ENCODE results near the gene KRT84. TPM values are rescaled to one million over a fixed set of nuclear protein-coding genes. Genes with fewer than 3 reads are reported as not detected.

The KRT84 gene
- total RNA-seq, 1 donor, result not detected

DNA sequence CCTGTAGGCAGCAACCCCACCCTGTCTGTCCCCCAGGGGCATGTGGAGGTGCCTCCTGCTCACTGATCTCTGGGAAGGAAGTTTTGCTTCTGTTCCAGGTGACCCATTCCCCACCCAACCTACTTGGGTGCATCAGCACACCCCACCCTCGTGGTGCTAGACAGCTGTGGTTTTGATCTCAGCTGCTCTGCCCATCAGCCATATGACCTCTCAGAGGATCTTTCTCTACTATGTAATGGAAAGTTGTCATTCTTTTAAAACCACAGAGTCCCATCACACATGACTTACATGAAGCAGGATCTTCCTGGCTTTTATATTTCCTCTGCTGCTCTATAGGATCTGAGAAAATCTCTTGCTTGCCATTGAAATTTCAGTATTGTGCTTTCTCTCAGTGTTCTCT is 34.2 kb upstream of the KRT84 start:
- H4K20me1 ChIP-seq (ENCODE audit: insufficient read depth, low read length), result no peaks in the 10 kb centered on the region
- H3K36me3 ChIP-seq (ENCODE audit: insufficient read depth, low read length), result no peaks in the 10 kb centered on the region
- no peaks in the 10 kb centered on the region for H3K9me3 ChIP-seq (ENCODE audit: low read depth, low read length)
- TF ChIP-seq, protein P1, sequence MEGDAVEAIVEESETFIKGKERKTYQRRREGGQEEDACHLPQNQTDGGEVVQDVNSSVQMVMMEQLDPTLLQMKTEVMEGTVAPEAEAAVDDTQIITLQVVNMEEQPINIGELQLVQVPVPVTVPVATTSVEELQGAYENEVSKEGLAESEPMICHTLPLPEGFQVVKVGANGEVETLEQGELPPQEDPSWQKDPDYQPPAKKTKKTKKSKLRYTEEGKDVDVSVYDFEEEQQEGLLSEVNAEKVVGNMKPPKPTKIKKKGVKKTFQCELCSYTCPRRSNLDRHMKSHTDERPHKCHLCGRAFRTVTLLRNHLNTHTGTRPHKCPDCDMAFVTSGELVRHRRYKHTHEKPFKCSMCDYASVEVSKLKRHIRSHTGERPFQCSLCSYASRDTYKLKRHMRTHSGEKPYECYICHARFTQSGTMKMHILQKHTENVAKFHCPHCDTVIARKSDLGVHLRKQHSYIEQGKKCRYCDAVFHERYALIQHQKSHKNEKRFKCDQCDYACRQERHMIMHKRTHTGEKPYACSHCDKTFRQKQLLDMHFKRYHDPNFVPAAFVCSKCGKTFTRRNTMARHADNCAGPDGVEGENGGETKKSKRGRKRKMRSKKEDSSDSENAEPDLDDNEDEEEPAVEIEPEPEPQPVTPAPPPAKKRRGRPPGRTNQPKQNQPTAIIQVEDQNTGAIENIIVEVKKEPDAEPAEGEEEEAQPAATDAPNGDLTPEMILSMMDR (IDR thresholded peaks at IDR 0.05; ENCODE audit: extremely low read depth, low read depth, low read length), result no peak
- H3K4me1 ChIP-seq (ENCODE audit: insufficient read depth, low read length), result peaks cover 7% of the 10 kb centered on the region
- peaks cover 9% of the 10 kb centered on the region for H3K27me3 ChIP-seq (ENCODE audit: insufficient read depth, low read length)
- no peak overlapping the region for H3K27ac ChIP-seq (ENCODE audit: low read depth, low read length)
- H3K79me2 ChIP-seq (ENCODE audit: insufficient read depth, low read length), result no peaks in the 10 kb centered on the region
- no peak overlapping the region for H3K4me2 ChIP-seq (ENCODE audit: insufficient read depth, low read length)
- H2AFZ ChIP-seq (ENCODE audit: low read length), result no peak overlapping the region
- no peak overlapping the region for H3K4me3 ChIP-seq (ENCODE audit: insufficient read depth, low read length)
- no peak for DNase-seq (ENCODE audit: insufficient read length, low spot score, missing footprints)

DNA sequence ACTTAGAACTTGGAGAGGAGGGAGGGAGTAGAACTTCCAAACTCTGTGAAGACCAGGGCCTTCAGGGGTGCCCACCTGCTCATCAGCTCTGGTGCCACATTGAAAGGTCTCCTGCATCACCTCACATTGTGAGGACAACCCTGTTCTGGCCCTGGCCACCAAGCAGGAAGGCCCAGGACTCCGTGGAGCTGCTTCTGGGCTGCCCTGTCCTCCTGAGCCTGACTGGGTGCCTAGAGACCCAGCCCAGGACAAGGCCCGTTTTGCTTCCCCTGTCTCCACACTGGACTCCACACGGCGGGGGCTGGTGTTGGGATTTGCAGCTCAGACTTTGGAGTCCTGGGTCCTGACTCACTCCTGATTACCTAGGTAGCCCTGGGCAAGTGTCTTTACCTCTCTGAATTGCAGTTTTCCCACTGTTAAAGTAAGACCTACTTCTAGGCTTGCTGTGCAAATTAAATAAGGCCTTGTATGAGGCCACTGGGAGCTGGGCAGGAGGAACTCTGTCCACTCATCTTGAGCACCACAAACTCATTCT is 33.2 kb upstream of the KRT84 start:
- peaks cover 7% of the 10 kb centered on the region for H3K4me1 ChIP-seq (ENCODE audit: insufficient read depth, low read length)
- no peak overlapping the region for H3K4me2 ChIP-seq (ENCODE audit: insufficient read depth, low read length)
- no peaks in the 10 kb centered on the region for H4K20me1 ChIP-seq (ENCODE audit: insufficient read depth, low read length)
- no peaks in the 10 kb centered on the region for H3K79me2 ChIP-seq (ENCODE audit: insufficient read depth, low read length)
- TF ChIP-seq, protein P1 (IDR thresholded peaks at IDR 0.05; ENCODE audit: extremely low read depth, low read depth, low read length), result no peak
- no peaks in the 10 kb centered on the region for H3K9me3 ChIP-seq (ENCODE audit: low read depth, low read length)
- H3K36me3 ChIP-seq (ENCODE audit: insufficient read depth, low read length), result no peaks in the 10 kb centered on the region
- no peak overlapping the region for H3K27ac ChIP-seq (ENCODE audit: low read depth, low read length)
- H2AFZ ChIP-seq (ENCODE audit: low read length), result no peak overlapping the region
- DNase-seq (ENCODE audit: insufficient read length, low spot score, missing footprints), result no peak
- H3K4me3 ChIP-seq (ENCODE audit: insufficient read depth, low read length), result no peak overlapping the region
- H3K27me3 ChIP-seq (ENCODE audit: insufficient read depth, low read length), result peaks cover 9% of the 10 kb centered on the region

- Histone ChIP-seq H3K9me3 (ENCODE audit: low read depth, low read length) (no peaks in the 10 kb centered on the region), H3K27me3 (ENCODE audit: insufficient read depth, low read length) (peaks cover 9% of the 10 kb centered on the region), H3K4me3 (ENCODE audit: insufficient read depth, low read length) (no peak overlapping the region), H3K4me2 (ENCODE audit: insufficient read depth, low read length) (no peak overlapping the region), H2AFZ (ENCODE audit: low read length) (no peak overlapping the region), H3K79me2 (ENCODE audit: insufficient read depth, low read length) (no peaks in the 10 kb centered on the region), H3K27ac (ENCODE audit: low read depth, low read length) (no peak overlapping the region), H3K4me1 (ENCODE audit: insufficient read depth, low read length) (peaks cover 4% of the 10 kb centered on the region), H4K20me1 (ENCODE audit: insufficient read depth, low read length) (no peaks in the 10 kb centered on the region), H3K36me3 (ENCODE audit: insufficient read depth, low read length) (no peaks in the 10 kb centered on the region)
- TF ChIP-seq, protein P1 (IDR thresholded peaks at IDR 0.05; ENCODE audit: extremely low read depth, low read depth, low read length), result no peak
- DNase-seq (ENCODE audit: insufficient read length, low spot score, missing footprints), result no peak
These were observed 32.3 kb upstream of the KRT84 start for GRCh38 chr12:52417740-52418139.

- H3K4me2 ChIP-seq (ENCODE audit: insufficient read depth, low read length), result no peak overlapping the region
- no peak overlapping the region for H3K27ac ChIP-seq (ENCODE audit: low read depth, low read length)
- TF ChIP-seq, protein P1 (IDR thresholded peaks at IDR 0.05; ENCODE audit: extremely low read depth, low read depth, low read length), result no peak
- H3K27me3 ChIP-seq (ENCODE audit: insufficient read depth, low read length), result peaks cover 7% of the 10 kb centered on the region
- no peaks in the 10 kb centered on the region for H3K36me3 ChIP-seq (ENCODE audit: insufficient read depth, low read length)
- H3K79me2 ChIP-seq (ENCODE audit: insufficient read depth, low read length), result no peaks in the 10 kb centered on the region
- H2AFZ ChIP-seq (ENCODE audit: low read length), result no peak overlapping the region
- no peaks in the 10 kb centered on the region for H4K20me1 ChIP-seq (ENCODE audit: insufficient read depth, low read length)
- H3K4me1 ChIP-seq (ENCODE audit: insufficient read depth, low read length), result peaks cover 4% of the 10 kb centered on the region
- H3K9me3 ChIP-seq (ENCODE audit: low read depth, low read length), result no peaks in the 10 kb centered on the region
- no peak for DNase-seq (ENCODE audit: insufficient read length, low spot score, missing footprints)
- no peak overlapping the region for H3K4me3 ChIP-seq (ENCODE audit: insufficient read depth, low read length)
These were observed 31.3 kb upstream of the KRT84 start for GRCh38 chr12:52416795-52417194.
